GM23338 (cell line): ENCODE results near the gene MICAL2. TPM values are rescaled to one million over a fixed set of nuclear protein-coding genes. Genes with fewer than 3 reads are reported as not detected.
A peak's percentile ranks its signal among the peaks of the same experiment; 100 is the strongest.

ENCODE experiments used
- ATAC-seq: fragments of 200-7000 bp; cut with Tn5 transposase; 3 replicates; pipeline ENCODE4 v1.9.1; 2020
- DNase-seq: peaks from one replicate; pipeline ENCODE4 v3.0.0-alpha.2; 2015; ENCODE audit warnings: low spot score
- H2AFZ ChIP-seq: fragments of 200-600 bp; sonication (generic); 2 replicates; pipeline ENCODE4 v1.8.0; 2016; ENCODE audit warnings: antibody characterized with exemption, mild to moderate bottlenecking, moderate library complexity
- H3F3A ChIP-seq: fragments of 200-600 bp; sonication (generic); replicated peaks from 2 replicates; pipeline ENCODE4 v1.8.0; 2017; ENCODE audit warnings: antibody characterized with exemption, mixed run types, low read depth
- H3K27ac ChIP-seq: fragments of 200-600 bp; sonication (generic); 2 replicates; pipeline ENCODE4 v1.6.1; 2016; ENCODE audit warnings: low read depth
- H3K27me3 ChIP-seq: fragments of 200-600 bp; sonication (generic); 2 replicates; pipeline ENCODE4 v1.8.0; 2016; ENCODE audit warnings: mild to moderate bottlenecking, mixed run types, moderate library complexity; ENCODE audit not compliant: insufficient read depth
- H3K36me3 ChIP-seq: fragments of 200-600 bp; sonication (generic); 2 replicates; pipeline ENCODE4 v1.8.0; 2016; ENCODE audit warnings: mild to moderate bottlenecking; ENCODE audit not compliant: insufficient read depth
- H3K4me1 ChIP-seq: fragments of 200-600 bp; sonication (generic); 2 replicates; pipeline ENCODE4 v1.8.0; 2016; ENCODE audit warnings: mild to moderate bottlenecking, moderate library complexity; ENCODE audit not compliant: insufficient read depth
- H3K4me2 ChIP-seq: fragments of 200-600 bp; sonication (generic); 2 replicates; pipeline ENCODE4 v1.7.1; 2017; ENCODE audit warnings: mixed run types
- H3K4me3 ChIP-seq: fragments of 200-600 bp; sonication (generic); 2 replicates; pipeline ENCODE4 v1.6.1; 2016; ENCODE audit warnings: mixed run types
- H3K79me2 ChIP-seq: fragments of 200-600 bp; sonication (generic); replicated peaks from 2 replicates; pipeline ENCODE4 v1.8.0; 2017; ENCODE audit warnings: mild to moderate bottlenecking; ENCODE audit not compliant: insufficient read depth
- H3K9me2 ChIP-seq: fragments of 200-600 bp; sonication (generic); 2 replicates; pipeline ENCODE4 v1.8.0; 2017; ENCODE audit not compliant: insufficient read depth
- H4K20me1 ChIP-seq: fragments of 200-600 bp; sonication (generic); replicated peaks from 2 replicates; pipeline ENCODE4 v1.8.0; 2017; ENCODE audit warnings: mild to moderate bottlenecking; ENCODE audit not compliant: insufficient read depth
- H3K27ac Mint-ChIP-seq: 2 replicates; pipeline ENCODE4 v1.8.0; 2020; ENCODE audit warnings: inconsistent platforms, mild to moderate bottlenecking, moderate library complexity, mixed read lengths
- H3K27me3 Mint-ChIP-seq: 3 replicates; pipeline ENCODE4 v1.8.0; 2022; ENCODE audit warnings: low read depth, mild to moderate bottlenecking, moderate library complexity, mixed read lengths, inconsistent platforms; ENCODE audit not compliant: insufficient read depth, poor library complexity
- H3K36me3 Mint-ChIP-seq: 3 replicates; pipeline ENCODE4 v1.8.0; 2021; ENCODE audit warnings: low read depth, mild to moderate bottlenecking, inconsistent platforms, moderate library complexity, mixed read lengths
- H3K4me1 Mint-ChIP-seq: 3 replicates; pipeline ENCODE4 v1.8.0; 2020; ENCODE audit warnings: mild to moderate bottlenecking, inconsistent platforms, mixed read lengths
- H3K4me3 Mint-ChIP-seq: 3 replicates; pipeline ENCODE4 v1.8.0; 2021; ENCODE audit warnings: moderate library complexity, mild to moderate bottlenecking, inconsistent platforms, mixed read lengths
- H3K9me3 Mint-ChIP-seq: 3 replicates; pipeline ENCODE4 v1.8.0; 2020; ENCODE audit warnings: moderate library complexity, mild to moderate bottlenecking, inconsistent platforms, mixed read lengths
- CREB1 ChIP-seq: fragments of 250-450 bp; sonication (Bioruptor Pico); IDR thresholded peaks from 2 replicates; pipeline ENCODE4 v1.5.0; 2020; ENCODE audit warnings: low read depth, mild to moderate bottlenecking, moderate library complexity
- EZH2 ChIP-seq: fragments of 200-600 bp; sonication (generic); IDR thresholded peaks from one replicate; pipeline ENCODE4 v1.8.0; 2017; ENCODE audit warnings: antibody characterized with exemption, mild to moderate bottlenecking, low read depth; ENCODE audit not compliant: unreplicated experiment
- EZH2phosphoT487 ChIP-seq: fragments of 200-600 bp; sonication (generic); IDR thresholded peaks from one replicate; pipeline ENCODE4 v1.8.1; 2018; ENCODE audit warnings: antibody characterized with exemption; ENCODE audit not compliant: unreplicated experiment
- JUNB ChIP-seq: IDR thresholded peaks from one replicate; pipeline ENCODE4 v1.6.1; 2016; ENCODE audit warnings: antibody characterized with exemption; ENCODE audit not compliant: unreplicated experiment
- NANOG ChIP-seq: IDR thresholded peaks from 2 replicates; pipeline ENCODE4 v1.6.1; 2016; ENCODE audit warnings: antibody characterized with exemption, borderline replicate concordance
- POLR2AphosphoS5 ChIP-seq: IDR thresholded peaks from 2 replicates; pipeline ENCODE4 v1.6.1; 2016; ENCODE audit warnings: antibody characterized with exemption, low read depth
- STAT1 ChIP-seq: IDR thresholded peaks from one replicate; pipeline ENCODE4 v1.6.1; 2016; ENCODE audit warnings: antibody characterized with exemption; ENCODE audit not compliant: unreplicated experiment
- ZNF114 ChIP-seq: fragments of 250-450 bp; sonication (Bioruptor Pico); IDR thresholded peaks from 2 replicates; pipeline ENCODE4 v1.5.0; 2020; ENCODE audit warnings: mild to moderate bottlenecking, moderate library complexity
- ZNF331 ChIP-seq: fragments of 250-450 bp; sonication (Bioruptor Pico); IDR thresholded peaks from 2 replicates; pipeline ENCODE4 v1.5.0; 2020; ENCODE audit warnings: low read depth, mild to moderate bottlenecking, moderate library complexity
- polyA plus RNA-seq: library from polyadenylated mRNA; unstranded; fragments of >200 nt; fragmentation: Nextera tagmentation; extraction: Ambion mirVana; gene quantifications from 2 replicates; pipeline ENCODE4 v1.2.1, GENCODE V29; 2016
- total RNA-seq: library from RNA; depleted of rRNA; stranded (reverse); fragments of >200 nt; shearing (Covaris generic); gene quantifications from 2 replicates; pipeline ENCODE4 v1.2.3, GENCODE V29; 2014
- TF ChIP-seq, protein P1 (sequence below), 2 experiments: fragments of 200-600 bp in 1 of 2; sonication (generic) in 1 of 2; conservative IDR thresholded peaks; 2 replicates each; pipeline versions ENCODE4 v1.5.1 to v1.6.1; 2016 to 2017; ENCODE audit warnings: antibody characterized with exemption in 2 of 2, low read depth in 2 of 2, mild to moderate bottlenecking in 2 of 2, moderate library complexity in 1 of 2
- TF ChIP-seq, protein P2 (sequence below): IDR thresholded peaks from one replicate; pipeline ENCODE4 v1.6.1; 2018; ENCODE audit warnings: antibody characterized with exemption; ENCODE audit not compliant: unreplicated experiment
- TF ChIP-seq, protein P3 (sequence below): fragments of 250-450 bp; sonication (Bioruptor Pico); IDR thresholded peaks from 2 replicates; pipeline ENCODE4 v1.5.0; 2020; ENCODE audit warnings: mild to moderate bottlenecking, moderate library complexity
- TF ChIP-seq, protein P4 (sequence below): IDR thresholded peaks from 2 replicates; pipeline ENCODE4 v1.6.1; 2016; ENCODE audit warnings: antibody characterized with exemption

MICAL2 gene
- total and polyA plus RNA-seq, 2 experiments from 2014 or later = 0.66 to 1.4 TPM

DNA sequence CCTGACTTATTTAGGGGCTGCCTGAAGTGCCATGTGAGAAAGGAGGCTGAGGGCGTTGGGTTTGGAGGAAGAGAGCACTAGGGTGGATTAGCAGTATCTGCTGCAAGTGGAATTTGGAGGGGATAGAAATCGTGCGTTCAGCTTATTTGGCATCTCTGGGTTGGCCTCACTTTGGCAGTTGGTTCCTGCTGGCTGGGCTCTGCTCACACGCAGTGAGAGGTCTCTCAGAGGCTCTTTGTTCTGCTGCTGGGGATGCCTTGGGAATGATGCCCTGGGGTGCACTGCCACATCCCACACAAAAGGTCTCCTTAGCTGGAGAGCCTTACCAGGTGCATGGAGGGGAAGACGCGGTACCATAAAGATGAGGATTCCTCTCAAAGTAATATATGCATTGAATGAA, 17.7 kb upstream of the MICAL2 start:
- Histone ChIP-seq H3K4me1 (peaks cover 13% of the 10 kb centered on the region; the same call in 1 of the 2 replicates), H2AFZ (peak overlapping the region; percentile 78; the same call in 1 of the 2 replicates), H3K36me3 (no peaks in the 10 kb centered on the region), H3K4me2 (peak overlapping the region; percentile 28; the same call in 1 of the 2 replicates), H3K27me3 (no peaks in the 10 kb centered on the region), H3K79me2 (no peaks in the 10 kb centered on the region), H4K20me1 (no peaks in the 10 kb centered on the region), H3K9me2 (no peaks in the 10 kb centered on the region), H3K27ac (no peak overlapping the region), H3K4me3 (no peak overlapping the region), H3F3A (no peaks in the 10 kb centered on the region)
- Mint-ChIP-seq H3K27me3 (peaks cover 10% of the 10 kb centered on the region), H3K36me3 (no peaks in the 10 kb centered on the region), H3K27ac (0 out of 2 replicates have a peak overlapping the region, but pooled peaks have one; percentile 32), H3K9me3 (no peaks in the 10 kb centered on the region), H3K4me3 (no peak overlapping the region), H3K4me1 (peaks cover 34% of the 10 kb centered on the region)
- DNase-seq (no peak), ATAC-seq (peak; percentile 84)
- no peak for TF ChIP-seq JUNB
- TF ChIP-seq EZH2phosphoT487 = no peak
- TF ChIP-seq, protein P1, sequence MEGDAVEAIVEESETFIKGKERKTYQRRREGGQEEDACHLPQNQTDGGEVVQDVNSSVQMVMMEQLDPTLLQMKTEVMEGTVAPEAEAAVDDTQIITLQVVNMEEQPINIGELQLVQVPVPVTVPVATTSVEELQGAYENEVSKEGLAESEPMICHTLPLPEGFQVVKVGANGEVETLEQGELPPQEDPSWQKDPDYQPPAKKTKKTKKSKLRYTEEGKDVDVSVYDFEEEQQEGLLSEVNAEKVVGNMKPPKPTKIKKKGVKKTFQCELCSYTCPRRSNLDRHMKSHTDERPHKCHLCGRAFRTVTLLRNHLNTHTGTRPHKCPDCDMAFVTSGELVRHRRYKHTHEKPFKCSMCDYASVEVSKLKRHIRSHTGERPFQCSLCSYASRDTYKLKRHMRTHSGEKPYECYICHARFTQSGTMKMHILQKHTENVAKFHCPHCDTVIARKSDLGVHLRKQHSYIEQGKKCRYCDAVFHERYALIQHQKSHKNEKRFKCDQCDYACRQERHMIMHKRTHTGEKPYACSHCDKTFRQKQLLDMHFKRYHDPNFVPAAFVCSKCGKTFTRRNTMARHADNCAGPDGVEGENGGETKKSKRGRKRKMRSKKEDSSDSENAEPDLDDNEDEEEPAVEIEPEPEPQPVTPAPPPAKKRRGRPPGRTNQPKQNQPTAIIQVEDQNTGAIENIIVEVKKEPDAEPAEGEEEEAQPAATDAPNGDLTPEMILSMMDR (conservative IDR thresholded peaks at IDR 0.05; ENCODE audit: low read depth in 2 of 2) = no peak
- no peak for TF ChIP-seq POLR2AphosphoS5
- no peak for TF ChIP-seq CREB1 (CRISPR knock-in tag)
- no peak for TF ChIP-seq EZH2
- TF ChIP-seq, protein P2, sequence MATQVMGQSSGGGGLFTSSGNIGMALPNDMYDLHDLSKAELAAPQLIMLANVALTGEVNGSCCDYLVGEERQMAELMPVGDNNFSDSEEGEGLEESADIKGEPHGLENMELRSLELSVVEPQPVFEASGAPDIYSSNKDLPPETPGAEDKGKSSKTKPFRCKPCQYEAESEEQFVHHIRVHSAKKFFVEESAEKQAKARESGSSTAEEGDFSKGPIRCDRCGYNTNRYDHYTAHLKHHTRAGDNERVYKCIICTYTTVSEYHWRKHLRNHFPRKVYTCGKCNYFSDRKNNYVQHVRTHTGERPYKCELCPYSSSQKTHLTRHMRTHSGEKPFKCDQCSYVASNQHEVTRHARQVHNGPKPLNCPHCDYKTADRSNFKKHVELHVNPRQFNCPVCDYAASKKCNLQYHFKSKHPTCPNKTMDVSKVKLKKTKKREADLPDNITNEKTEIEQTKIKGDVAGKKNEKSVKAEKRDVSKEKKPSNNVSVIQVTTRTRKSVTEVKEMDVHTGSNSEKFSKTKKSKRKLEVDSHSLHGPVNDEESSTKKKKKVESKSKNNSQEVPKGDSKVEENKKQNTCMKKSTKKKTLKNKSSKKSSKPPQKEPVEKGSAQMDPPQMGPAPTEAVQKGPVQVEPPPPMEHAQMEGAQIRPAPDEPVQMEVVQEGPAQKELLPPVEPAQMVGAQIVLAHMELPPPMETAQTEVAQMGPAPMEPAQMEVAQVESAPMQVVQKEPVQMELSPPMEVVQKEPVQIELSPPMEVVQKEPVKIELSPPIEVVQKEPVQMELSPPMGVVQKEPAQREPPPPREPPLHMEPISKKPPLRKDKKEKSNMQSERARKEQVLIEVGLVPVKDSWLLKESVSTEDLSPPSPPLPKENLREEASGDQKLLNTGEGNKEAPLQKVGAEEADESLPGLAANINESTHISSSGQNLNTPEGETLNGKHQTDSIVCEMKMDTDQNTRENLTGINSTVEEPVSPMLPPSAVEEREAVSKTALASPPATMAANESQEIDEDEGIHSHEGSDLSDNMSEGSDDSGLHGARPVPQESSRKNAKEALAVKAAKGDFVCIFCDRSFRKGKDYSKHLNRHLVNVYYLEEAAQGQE = no peak
- TF ChIP-seq, protein P3, sequence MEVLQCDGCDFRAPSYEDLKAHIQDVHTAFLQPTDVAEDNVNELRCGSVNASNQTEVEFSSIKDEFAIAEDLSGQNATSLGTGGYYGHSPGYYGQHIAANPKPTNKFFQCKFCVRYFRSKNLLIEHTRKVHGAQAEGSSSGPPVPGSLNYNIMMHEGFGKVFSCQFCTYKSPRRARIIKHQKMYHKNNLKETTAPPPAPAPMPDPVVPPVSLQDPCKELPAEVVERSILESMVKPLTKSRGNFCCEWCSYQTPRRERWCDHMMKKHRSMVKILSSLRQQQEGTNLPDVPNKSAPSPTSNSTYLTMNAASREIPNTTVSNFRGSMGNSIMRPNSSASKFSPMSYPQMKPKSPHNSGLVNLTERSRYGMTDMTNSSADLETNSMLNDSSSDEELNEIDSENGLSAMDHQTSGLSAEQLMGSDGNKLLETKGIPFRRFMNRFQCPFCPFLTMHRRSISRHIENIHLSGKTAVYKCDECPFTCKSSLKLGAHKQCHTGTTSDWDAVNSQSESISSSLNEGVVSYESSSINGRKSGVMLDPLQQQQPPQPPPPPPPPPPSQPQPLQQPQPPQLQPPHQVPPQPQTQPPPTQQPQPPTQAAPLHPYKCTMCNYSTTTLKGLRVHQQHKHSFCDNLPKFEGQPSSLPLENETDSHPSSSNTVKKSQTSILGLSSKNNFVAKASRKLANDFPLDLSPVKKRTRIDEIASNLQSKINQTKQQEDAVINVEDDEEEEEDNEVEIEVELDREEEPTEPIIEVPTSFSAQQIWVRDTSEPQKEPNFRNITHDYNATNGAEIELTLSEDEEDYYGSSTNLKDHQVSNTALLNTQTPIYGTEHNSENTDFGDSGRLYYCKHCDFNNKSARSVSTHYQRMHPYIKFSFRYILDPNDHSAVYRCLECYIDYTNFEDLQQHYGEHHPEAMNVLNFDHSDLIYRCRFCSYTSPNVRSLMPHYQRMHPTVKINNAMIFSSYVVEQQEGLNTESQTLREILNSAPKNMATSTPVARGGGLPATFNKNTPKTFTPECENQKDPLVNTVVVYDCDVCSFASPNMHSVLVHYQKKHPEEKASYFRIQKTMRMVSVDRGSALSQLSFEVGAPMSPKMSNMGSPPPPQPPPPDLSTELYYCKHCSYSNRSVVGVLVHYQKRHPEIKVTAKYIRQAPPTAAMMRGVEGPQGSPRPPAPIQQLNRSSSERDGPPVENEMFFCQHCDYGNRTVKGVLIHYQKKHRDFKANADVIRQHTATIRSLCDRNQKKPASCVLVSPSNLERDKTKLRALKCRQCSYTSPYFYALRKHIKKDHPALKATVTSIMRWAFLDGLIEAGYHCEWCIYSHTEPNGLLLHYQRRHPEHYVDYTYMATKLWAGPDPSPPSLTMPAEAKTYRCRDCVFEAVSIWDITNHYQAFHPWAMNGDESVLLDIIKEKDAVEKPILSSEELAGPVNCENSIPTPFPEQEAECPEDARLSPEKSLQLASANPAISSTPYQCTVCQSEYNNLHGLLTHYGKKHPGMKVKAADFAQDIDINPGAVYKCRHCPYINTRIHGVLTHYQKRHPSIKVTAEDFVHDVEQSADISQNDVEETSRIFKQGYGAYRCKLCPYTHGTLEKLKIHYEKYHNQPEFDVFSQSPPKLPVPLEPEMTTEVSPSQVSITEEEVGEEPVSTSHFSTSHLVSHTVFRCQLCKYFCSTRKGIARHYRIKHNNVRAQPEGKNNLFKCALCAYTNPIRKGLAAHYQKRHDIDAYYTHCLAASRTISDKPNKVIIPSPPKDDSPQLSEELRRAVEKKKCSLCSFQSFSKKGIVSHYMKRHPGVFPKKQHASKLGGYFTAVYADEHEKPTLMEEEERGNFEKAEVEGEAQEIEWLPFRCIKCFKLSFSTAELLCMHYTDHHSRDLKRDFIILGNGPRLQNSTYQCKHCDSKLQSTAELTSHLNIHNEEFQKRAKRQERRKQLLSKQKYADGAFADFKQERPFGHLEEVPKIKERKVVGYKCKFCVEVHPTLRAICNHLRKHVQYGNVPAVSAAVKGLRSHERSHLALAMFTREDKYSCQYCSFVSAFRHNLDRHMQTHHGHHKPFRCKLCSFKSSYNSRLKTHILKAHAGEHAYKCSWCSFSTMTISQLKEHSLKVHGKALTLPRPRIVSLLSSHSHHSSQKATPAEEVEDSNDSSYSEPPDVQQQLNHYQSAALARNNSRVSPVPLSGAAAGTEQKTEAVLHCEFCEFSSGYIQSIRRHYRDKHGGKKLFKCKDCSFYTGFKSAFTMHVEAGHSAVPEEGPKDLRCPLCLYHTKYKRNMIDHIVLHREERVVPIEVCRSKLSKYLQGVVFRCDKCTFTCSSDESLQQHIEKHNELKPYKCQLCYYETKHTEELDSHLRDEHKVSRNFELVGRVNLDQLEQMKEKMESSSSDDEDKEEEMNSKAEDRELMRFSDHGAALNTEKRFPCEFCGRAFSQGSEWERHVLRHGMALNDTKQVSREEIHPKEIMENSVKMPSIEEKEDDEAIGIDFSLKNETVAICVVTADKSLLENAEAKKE (CRISPR knock-in tag) = no peak
- TF ChIP-seq STAT1 = no peak
- TF ChIP-seq ZNF331 = no peak
- no peak for TF ChIP-seq ZNF114 (CRISPR knock-in tag)
- TF ChIP-seq, protein P4, sequence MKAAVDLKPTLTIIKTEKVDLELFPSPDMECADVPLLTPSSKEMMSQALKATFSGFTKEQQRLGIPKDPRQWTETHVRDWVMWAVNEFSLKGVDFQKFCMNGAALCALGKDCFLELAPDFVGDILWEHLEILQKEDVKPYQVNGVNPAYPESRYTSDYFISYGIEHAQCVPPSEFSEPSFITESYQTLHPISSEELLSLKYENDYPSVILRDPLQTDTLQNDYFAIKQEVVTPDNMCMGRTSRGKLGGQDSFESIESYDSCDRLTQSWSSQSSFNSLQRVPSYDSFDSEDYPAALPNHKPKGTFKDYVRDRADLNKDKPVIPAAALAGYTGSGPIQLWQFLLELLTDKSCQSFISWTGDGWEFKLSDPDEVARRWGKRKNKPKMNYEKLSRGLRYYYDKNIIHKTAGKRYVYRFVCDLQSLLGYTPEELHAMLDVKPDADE = no peak
- TF ChIP-seq NANOG = no peak
